GM19023 (cell line): Measurements from ENCODE around the gene PCGF6.
A peak's percentile ranks its signal among the peaks of the same experiment; 100 is the strongest.
"Not testable (repeated sequence)": the region's sequence is repeated elsewhere in the genome, so short reads cannot be mapped to it uniquely, and the experiment has no call there.

Experiments used
- ATAC-seq: cut with Tn5 transposase; IDR thresholded peaks from one replicate; pipeline ENCODE4 v1.9.1; 2021; ENCODE audit warnings: mild to moderate bottlenecking, moderate library complexity; ENCODE audit not compliant: unreplicated experiment

The PCGF6 gene, protein sequence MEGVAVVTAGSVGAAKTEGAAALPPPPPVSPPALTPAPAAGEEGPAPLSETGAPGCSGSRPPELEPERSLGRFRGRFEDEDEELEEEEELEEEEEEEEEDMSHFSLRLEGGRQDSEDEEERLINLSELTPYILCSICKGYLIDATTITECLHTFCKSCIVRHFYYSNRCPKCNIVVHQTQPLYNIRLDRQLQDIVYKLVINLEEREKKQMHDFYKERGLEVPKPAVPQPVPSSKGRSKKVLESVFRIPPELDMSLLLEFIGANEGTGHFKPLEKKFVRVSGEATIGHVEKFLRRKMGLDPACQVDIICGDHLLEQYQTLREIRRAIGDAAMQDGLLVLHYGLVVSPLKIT

DNA sequence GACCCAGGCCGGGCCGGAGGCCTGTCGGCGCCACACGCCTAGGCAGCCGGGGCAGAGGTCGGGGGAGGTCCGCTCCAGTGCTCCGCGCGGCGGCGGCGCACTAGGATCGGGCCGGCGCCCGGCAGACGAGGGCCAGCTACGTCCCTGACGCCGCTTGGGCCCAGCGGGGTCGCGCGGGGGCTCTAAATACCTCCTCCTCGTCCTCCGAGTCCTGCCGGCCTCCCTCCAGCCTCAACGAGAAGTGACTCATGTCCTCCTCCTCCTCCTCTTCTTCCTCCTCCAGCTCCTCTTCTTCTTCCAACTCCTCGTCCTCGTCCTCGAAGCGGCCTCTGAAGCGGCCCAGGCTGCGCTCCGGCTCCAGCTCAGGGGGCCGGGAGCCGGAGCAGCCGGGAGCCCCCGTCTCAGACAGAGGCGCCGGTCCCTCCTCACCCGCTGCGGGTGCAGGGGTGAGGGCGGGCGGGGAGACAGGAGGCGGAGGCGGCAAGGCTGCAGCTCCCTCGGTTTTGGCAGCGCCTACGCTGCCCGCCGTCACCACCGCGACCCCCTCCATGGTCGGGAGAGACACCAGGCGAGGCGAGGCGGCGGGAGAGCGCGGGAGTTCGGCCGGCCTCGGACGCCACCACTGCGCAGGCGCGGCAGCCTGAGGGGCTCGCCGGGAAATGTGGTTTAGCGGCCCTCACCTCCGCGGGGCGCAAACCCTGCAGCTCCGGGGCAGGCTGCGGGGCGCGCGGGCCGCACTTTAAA, at the start of gene PCGF6:
PCGF6 (minus strand) TSS at position 624 of the 744 bp plus-strand sequence; CDS start at position 550, 74 bp downstream.
- ATAC-seq = peak; percentile 89

DNA sequence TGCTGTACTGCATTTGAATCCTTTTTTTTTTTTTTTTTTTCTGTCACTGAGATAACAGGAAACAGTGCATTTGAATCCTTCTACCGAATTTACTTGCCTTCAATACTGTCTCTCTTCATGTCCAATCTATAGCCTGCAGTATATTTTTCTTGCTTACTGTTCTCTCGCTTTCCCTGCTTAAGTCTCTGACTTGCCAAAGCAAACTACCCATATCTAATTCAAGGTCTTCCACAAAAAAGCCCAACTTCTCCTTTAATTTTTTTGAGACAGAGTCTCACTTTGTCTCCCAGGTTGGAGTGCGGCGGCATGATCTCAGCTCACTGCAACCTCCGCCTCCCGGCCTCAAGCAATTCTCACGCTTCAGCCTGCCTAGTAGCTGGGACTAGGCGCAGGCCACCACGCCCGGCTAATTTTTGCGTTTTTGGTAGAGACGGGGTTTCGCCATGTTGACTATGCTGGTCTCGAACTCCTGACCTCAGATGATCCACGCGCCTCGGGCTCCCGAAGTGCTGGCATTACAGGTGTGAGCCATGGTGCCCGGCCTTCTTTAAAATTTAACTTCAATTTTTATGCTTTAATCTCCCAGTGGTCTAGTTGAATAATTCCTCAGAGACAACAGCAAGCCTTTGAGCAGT, 46.4 kb upstream of the PCGF6 start:
- no peak for ATAC-seq

DNA sequence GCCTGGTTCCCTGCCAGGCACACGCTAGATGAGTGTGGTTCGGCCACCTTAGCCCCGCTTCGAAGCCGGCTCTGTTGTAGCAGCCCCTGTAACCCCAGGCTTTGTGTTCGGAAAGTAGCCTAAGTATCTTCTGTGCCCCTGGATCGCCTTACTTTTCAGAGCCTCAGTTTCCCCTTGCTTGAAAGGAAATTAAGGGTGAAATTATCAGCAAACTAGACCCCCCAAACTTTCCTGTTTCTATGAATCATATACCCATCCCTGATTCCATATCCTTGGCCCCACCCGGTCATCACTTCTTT, 45.8 kb upstream of the PCGF6 start:
- no peak for ATAC-seq

DNA sequence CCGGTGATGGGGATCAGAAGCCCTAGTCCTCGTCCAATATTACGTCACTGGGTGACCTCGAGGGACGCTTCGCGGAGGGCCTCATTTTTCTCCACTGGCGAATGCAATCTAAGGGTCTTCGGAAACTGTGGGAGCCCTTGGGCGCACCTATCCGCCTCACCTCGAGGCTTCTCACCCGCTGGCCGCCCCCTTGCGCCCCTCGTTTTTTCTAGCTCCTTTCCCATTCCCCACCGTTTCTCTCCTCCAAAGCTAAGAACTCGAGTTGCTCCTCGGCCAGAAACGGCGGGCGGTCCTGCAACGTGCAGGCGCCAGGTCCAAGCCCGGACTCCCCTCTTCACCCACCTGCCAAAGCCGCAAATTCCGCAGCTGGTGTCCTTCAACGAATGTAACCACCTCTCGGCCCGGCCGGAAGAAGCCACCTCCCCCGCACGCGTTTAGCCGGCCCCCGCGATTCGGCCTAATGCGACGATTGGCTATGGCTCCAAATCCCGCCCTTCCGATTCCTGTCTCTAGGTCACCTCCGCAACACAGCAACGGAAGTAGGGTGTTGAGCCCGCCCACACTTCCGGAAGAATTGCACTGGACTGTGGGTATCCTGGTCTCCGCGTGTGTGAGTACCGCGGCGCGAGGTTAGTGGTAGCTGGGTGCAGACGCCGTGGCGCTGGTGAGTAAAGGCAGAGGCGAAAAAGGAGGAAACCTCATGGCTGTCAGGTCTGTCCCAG, 45.3 kb upstream of the PCGF6 start, which contains the start of the genes ATP5MK and PDCD11:
ATP5MK (minus strand) TSS at position 409 of the 722 bp plus-strand sequence. CDS start 4,018 bp downstream, outside the sequence.
PDCD11 (plus strand) TSS at position 560 of the 722 bp plus-strand sequence. CDS start 1,801 bp downstream, outside the sequence.
- ATAC-seq = peak; percentile 96

DNA sequence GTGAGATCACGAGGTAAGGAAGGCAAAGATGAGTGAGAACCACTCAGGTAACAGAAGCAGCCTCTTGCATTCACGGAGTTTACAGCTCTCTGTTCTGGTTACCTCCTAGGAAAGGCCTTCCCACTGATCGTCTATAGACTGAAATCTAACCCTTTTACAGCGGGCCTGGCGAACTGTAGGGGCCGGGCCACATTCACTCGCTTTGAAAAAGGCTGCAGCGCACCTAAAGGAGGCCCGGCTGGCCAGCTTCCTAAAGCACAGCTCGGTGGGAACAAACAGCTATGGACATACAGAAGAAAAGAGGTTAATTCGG, 44.8 kb upstream of the PCGF6 start:
- ATAC-seq = no peak

DNA sequence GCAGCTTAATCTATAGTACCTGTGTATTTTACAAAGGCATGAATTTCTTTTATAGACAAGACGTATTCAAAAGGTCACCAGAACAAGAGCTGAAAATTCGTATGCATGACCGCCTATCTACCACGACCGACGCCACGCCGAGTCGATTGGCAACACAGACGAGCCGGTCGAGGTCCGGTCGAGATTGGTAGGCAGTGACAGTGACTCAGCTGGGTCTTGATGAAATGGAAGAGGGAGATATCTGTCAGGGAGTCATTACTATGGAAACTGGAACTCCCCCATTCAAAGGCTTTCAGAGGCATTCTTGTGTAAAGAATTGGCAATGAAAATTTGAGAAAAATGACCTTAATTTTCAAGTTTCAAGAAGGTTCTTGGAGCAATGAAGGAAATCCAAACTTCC, 43.2 kb upstream of the PCGF6 start:
- ATAC-seq = no peak

DNA sequence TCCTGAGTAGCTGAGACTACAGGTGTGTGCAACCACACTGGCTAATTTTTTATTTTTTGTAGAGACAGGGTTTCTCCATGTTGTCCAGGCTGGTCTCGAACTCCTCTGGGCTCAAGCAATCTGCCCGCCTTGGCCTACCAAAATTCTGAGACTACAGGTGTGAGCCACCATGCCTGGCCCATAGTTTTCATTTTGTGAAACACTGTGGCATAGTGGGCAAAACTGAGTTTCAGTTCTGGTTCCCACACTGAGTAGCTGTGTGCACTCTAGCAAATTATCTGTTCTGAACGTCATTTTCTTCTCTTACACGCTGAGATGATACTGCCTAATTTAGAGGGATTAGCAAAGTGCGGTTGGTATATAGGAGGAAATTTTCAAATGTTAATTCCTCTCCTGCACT, 31.8 kb upstream of the PCGF6 start:
- no peak for ATAC-seq

DNA sequence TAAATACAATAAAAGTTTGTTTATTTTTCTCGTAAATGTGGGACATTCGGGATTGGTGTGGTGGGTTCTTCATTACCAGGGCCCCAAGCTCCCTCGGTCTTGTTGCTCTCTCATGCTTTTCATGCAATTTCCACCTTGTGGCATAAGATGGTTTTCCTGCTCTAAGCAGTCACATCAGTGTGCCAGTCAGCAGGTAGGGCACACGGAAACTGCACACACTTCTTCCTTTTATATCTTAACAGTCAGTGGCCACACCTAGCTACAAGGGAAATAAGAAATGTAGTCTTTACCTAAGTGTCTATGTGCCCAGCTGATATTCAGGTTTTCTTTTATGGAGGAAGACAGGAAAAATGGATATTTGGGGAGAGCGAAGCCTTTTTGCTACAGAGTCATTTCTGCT, 23.3 kb upstream of the PCGF6 start:
- no peak for ATAC-seq

DNA sequence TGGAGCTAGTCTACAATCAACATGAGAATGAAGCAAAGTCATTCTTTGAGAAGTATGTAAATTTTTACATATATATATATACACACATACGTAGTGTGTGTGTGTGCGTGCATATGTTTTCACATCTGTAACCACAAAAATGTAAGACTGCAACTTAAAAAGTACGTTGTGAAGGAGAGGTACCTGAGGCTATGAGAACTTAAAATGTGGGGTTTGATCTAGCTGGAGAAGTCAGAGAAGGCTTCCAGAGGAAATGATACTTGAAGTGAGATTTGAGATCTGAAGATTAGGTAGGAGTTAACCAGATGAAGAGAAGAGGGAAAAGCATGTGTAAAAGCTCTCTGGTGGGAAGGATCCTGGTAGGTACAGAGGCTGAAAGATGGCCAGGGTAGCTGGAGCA, 22.6 kb upstream of the PCGF6 start:
- ATAC-seq = no peak

DNA sequence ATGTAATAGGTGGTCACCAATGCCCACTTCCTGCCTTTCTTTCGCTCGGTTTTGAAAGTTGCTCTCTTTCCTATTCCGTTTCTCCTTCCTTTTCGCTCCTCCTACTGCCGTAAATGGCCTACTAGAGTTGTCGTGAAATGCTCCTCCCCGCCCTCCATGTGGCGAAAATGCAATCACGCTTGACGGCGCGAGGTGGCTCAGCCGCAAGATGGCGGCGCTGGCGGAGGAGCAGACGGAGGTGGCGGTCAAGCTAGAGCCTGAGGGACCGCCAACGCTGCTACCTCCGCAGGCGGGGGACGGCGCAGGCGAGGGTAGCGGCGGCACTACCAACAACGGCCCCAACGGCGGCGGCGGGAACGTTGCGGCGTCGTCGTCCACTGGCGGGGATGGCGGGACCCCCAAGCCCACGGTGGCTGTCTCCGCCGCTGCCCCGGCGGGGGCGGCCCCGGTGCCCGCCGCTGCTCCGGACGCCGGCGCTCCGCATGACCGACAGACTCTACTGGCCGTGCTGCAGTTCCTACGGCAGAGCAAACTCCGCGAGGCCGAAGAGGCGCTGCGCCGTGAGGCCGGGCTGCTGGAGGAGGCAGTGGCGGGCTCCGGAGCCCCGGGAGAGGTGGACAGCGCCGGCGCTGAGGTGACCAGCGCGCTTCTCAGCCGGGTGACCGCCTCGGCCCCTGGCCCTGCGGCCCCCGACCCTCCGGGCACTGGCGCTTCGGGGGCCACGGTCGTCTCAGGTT, 17.0 kb upstream of the PCGF6 start, which contains the start of gene TAF5:
TAF5 (plus strand) TSS at position 195 of the 737 bp plus-strand sequence; CDS start at position 209, 14 bp downstream.
- ATAC-seq = peak; percentile 57

DNA sequence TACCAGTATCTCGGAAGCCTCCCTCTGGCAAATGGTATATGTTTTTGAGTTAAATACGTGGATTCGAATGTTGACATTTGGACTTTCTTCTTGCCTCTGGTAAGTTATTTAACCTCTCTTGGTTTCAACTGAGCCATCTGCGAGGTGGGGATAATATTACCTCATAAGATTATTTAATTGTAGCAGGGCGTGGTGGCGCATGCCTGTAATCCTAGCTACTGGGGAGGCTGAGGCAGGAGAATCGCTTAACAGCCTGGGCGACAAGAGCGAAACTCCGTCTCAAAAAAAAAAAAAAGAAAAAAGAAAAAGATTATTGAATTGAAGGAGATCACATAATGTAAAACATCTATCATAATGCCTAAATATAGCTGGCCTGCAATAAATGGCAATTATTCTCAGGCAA, 16.4 kb upstream of the PCGF6 start:
- ATAC-seq = no peak

DNA sequence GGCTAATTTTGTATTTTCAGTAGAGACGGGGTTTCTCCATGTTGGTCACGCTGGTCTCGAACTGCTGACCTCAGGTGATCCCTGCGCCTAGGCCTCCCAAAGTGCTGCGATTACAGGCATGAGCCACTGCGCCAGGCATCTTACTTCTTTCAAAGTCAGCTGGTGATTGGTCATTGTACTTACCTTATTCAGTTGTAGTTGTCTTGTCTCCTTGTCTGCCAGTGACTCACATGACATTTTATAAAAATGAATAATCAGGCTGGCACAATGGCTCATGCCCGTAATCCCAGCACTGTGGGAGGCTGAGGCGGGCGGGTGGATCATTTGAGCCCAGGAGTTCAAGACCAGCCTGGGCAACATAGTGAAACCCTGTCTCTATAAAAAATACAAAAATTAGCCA, 9.9 kb upstream of the PCGF6 start:
- ATAC-seq = not testable (repeated sequence)

DNA sequence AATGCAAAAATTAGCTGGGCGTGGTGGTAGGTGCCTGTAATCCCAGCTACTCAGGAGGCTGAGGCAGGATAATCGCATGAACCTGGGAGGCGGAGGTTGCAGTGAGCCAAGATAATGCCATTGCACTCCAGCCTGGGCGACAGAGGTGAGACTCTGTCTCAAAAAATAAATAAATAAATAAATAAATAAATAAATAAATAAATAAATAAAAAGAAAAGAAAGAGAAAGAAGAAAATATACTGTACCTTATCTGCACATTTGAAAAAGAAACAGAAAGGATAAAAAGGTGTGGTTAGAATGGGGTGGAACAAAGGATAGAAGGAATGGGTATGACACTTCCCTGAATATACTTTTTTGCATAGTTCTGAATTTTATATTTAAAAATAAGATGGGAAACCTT, 8.6 kb upstream of the PCGF6 start:
- ATAC-seq = not testable (repeated sequence)

DNA sequence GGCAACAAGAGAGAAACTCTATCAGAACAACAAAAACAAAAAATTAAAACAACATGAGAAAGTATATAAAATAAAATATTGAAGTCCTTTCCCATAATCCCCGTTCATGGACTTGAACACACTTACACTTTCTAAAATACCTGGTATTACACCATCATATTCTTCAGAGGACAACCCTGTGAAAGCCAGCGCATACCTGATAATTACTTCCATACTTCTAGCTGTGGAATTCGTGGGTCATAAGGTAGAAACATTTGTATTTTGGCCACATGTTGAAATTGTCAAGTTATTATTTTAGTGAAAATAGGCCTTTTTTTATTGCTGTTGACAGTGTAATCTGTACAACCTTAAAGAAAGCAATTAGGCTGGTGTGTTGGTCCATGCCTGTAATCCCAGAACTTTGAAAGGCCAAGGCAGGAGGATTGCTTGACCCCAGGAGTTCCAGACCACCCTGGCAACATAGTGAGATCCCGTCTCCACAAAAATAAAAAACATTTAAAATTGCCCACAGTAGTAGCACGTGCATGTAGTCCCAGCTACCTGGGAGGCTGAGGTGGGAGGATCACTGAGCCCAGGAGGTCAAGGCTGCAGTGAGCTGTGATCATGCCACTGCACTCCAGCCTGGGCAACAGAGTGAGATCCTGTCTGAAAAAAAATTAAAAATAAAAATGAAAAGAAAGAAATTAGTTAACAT, 5.1 kb upstream of the PCGF6 start:
- no peak for ATAC-seq

DNA sequence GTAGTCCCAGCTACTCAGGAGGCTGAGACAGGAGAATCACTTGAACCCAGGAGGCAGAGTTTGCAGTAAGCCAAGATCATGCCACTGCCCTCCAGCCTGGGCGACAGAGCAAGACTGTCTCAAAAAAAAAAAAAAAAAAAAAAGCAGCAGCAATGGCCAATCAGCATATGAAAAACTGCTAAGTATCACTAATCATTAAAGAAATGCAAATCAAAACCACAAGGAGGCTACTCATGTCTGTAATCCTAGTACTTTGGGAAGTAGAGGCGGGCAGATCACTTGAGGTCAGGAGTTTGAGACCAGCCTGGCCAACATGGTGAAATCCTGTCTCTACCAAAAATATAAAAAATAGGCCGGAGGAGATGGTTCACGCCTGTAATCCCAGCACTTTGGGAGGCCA, 3.6 kb upstream of the PCGF6 start:
- not testable (repeated sequence) for ATAC-seq

DNA sequence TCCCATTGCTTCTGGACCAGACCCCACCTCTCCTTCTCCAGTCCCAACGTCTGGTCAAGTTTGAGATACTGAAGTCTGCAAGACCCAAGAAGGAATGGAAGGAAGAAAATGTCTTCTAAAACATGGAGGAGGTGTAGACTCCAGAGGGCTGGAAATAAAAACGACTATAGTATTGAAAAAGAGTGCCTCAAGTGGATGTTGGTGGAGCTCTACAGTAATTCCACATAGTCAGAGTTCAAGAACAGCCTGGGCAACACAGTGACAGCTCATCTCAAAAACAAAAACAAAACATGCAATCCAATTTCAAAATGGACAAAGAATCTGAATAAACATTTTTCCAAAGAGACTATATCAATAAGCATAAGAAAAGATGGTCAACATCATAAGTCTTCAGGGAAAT, 2.3 kb upstream of the PCGF6 start:
- no peak for ATAC-seq

DNA sequence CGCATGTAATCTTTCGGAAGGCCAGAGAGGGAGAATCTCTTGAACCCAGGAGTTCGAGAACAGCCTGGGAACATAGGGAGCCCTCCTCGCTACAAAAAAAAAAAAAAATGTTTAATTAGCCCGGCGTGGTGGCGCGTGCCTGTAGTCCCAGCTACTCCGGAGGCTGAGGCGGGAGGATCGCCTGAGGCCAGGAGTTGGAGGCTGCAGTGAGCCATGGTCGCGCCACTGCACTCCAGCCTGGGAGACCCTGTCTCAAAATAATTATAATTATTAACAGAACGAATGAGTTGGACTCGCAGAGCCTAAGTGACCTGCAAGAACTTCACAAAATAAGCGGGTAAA, 794 bp downstream of the PCGF6 start:
- ATAC-seq = no peak

DNA sequence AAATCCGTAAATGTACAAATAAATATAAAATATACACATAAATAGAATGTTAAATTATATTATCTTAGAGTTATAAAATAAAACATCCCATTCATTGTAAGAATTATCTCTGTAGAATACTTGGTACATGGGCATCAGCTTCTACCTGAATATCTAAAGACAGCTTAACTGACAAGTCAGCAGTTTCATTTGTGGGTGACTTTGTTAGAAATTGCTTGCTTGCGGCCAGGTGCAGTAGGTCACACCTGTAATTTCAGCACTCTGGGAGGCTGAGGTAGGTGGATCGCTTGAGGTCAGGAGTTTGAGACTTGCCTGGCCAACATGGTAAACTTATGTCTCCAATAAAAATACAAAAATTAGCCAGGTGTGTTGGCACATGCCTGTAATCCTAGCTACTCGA, 14.6 kb downstream of the PCGF6 start:
- ATAC-seq = no peak

DNA sequence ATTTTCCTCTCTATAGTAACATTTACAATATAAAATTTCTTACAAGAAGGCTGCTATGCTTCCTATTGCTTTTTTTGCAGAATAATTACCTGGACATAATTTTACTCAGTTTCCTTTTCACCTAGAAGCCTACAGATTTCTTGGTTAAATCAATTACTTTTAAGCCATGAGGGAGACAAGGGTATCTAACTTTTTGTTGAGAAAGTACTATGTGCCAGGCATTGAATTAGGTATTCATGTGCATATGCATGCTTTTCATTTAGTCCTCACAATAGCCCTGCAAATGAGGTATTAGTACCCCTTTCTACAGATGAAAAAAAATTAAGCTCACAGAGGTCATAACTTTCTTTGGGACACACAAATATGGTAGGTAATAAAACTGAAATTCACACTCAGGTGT, 16.4 kb downstream of the PCGF6 start:
- ATAC-seq = no peak

DNA sequence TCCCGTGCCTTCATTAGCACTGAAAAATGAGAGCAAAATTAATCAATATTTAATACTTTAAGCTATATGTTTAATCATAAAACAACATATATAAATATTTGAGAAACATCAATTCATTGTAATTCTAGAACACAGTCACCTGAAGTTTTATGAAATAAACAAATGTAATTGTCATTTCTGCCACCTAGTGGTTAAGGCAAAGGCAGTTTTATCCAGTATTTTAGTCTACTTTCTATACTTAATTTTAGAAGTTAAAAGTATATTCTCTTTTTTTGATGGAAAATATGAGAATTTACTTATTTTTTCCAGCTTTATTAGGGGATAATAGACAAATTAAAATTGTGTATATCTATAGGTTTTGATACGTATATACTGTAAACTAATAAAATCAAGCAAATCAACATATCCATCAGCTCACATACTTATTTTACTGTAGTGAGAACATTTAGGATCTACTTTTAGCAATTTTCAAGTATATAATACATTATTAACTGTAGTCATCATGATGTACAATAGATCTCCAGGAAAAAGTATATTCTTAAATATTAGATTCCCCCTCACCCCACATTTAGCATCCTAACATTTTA, 16.9 kb downstream of the PCGF6 start:
- ATAC-seq = no peak
